Measurements from ENCODE around the gene APOBEC2.

APOBEC2 gene

DNA sequence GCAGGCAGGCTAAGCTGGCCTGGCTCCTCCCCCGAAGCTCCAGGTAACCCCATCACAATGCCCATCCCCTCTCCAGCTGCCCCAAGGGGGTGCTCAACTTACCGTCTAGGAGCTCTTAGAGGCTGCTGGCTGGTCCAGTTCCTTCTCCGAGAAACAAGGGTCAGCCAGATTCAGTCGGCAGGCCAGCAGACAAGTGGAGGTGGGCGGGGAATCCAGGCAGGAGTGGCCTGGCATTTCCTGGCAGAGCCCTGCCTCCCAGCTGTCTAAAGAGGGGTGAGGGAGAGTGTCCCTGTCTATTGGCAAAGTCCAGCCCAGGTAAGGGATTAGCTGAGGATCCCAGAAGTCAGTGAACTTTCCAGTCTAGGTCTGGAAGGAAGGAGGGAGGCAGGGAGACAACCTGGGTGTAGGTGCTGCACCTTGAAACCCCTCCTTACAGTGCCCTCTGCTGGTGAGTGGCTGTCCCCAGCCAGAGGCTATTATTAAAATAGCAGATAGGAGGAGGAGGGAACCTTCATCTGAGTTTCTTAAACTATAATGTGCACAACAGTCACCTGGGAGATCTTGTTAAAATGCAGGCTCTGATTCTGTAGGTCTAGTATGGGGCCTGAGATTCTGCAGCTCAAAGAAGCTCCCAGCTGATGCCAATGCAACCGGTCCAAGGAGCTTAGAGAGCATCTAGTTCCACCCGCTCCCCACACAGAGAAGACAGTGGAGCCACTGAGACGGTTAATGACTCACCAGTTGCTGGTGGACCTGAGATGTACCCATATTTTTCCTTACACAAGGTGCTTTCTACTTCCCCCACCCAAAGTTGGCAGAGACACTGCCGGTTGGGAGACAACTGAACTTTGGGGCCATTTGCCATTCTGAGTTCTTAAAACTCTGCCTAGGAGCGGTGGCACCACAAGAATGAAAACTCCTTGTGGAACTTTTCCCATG lies 13.7 kb upstream of the APOBEC2 start, which contains the start of gene UNC5CL:
Gene UNC5CL, minus strand, starts transcription at position 162 of the 939 bp plus-strand sequence. CDS start 4,147 bp downstream, outside the sequence.
- peak in 1 of 4 experiments; percentile 41 for DNase-seq

DNA sequence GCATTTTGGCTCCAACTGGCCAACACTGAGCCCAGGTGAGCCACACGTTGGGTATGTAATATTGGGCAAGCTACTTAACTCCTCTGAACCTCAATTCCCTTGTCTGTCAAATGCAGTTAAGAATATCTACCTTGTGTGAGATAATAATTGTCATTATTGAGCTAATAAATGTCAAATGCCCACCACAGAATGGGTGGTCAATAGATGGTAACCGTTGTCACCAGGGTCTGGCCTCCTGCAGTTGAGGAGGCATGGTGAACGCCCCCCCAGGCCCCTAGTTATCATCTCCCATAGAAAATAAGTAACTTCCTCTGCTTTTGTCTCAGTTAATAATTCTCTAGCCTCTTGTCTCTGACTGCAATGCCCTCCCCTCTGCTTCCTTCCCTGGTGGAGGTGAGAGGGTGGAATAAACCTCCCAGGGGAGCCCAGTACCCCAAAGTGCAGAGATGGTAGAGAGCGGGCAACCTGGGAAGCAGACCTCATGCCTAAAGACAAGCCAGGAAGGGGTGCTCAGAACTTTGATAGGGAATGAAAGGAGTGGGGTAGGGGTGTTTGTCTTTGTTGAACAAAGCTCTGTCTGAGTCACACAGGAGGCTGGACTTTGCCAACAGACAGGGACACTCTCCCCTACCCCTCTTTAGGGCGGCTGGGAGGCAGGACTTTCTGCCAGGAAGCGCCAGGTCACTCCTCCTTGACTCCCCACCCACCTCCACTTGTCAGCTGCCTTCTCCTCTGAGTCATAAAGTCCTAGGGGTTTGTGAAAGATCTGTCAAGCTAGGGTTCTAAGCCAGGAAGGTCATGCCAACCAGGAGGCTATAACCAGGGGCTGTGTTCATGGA lies 12.7 kb upstream of the APOBEC2 start:
- DNase-seq: no peak

DNA sequence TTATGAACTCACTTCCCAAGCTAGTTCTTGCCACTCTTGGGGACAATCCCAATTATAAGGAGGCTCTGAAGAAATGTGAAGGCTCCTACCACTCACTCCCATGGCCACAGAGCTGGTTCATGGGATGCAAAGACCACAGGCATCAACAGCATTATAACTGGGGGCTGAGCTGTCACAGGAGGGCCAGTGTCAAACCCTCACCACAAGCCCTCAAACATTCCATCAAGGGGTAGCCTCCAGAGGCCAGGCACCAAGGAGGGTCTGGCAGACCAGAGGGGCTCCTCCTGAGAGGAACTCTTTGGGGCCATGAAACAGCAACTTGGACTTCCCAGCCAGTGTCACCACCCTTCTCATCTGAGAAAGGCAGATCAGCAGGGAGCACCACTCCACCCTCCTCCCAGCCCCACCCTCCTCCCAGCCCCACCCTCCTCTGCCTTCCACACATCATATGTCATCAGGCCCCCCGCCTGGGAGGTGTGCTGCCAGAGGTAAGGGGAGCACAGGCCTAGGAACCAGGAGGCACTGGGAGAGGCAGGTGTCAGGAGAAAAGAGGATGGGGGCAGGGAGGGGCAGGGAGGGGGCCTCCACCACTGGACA lies 12.0 kb upstream of the APOBEC2 start:
- no peak for DNase-seq

DNA sequence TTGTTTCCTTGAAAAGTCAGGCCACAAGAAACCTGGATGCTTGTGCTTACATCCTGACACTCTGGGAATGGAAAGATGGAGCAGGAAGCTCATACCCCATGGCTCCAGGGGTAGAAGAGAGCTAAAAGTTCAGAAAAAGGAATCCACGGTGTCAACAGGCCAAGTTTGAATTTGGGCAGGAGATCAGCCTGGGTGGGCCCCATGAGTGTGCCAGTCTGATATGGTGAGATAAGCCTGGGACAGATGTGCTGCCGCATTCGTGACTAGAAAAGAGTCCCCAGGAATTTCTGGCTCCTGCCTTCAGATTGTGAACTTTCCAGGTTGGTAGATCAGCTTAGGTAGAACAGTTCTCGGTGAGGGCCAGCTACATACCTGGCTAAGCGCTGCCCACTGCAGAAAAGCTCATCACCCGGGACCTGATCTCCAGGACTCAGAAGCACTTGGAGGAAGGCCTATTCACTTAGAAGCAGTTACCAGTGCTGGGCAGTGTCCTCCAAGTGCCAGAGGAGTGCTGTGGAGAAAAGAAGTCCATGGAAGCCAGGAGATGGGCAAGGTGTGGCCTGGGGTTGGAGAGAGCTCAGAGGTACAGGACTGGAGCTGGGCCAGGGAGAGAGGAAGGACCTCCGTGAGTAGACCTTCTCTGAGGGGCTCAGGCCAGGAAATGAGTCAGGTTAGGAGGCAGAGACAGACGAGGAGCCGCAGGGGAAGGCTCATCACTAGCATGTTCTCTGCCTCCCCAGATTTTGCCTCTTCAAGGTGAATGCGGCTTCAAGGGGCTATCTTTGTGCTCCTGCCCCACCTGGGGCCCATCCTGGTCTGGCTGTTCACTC lies 10.6 kb upstream of the APOBEC2 start, which contains the start of gene TSPO2:
Gene TSPO2, plus strand, starts transcription at position 242 of the 830 bp plus-strand sequence. Its CDS starts 519 bp downstream, at position 761.
- DNase-seq: no peak

DNA sequence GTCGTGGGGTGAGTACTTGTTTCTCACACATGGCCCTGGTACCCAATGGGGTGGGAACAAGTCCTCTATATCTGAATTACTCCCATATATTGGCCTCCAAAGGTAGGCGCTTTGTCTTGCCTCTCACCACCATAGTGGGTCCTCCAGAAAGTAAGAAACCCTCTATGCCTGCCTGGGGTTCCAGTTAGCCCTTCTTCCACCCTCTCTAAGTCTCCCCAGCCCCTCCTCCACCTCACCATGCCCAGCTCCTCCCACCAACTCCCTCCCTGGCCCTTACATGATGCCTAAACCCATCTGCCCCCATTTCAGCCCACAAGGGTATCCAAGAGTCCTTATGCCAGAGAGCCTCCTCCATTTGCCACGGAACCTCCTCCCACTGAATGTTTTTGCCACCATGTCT lies 9.9 kb upstream of the APOBEC2 start:
- DNase-seq: no peak

DNA sequence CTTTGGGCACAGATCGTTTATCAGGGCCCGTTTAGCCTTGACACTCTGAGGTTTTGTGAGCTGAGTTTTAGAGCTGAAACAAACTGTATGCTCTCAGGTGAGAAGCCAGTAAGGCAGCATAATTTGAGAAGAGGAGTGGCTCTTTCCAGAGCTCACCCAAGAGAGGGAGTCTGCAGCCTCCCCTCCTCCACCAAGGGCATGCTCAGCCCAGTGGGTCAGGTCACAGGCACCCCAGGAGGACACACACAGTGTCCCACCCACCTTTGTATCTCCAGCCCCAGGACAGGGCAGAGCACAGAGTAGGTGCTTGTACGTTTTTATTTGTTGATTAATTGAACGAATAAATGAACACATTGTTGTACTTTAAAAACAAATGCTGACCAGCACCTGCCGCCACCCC lies 7.3 kb upstream of the APOBEC2 start:
- DNase-seq: no peak

DNA sequence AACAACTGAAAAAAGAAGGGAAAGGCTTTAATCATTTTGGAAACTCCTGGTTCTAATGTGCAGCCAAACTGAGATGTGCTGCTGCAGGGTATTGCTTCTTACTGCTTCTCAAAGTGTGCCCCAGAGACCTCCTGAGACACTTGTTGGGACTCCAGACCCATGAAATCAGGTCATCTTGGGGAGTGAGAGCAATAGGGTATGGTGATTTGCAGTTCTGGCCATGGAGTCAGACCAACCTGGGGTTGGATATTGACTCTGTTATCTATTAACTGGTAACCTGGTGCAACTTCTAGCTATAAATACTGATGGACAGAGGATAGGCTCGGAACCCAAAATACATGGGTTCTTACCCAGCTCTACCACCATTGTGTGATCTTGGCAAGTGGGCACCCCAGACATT lies 6.9 kb upstream of the APOBEC2 start:
- DNase-seq: no peak

DNA sequence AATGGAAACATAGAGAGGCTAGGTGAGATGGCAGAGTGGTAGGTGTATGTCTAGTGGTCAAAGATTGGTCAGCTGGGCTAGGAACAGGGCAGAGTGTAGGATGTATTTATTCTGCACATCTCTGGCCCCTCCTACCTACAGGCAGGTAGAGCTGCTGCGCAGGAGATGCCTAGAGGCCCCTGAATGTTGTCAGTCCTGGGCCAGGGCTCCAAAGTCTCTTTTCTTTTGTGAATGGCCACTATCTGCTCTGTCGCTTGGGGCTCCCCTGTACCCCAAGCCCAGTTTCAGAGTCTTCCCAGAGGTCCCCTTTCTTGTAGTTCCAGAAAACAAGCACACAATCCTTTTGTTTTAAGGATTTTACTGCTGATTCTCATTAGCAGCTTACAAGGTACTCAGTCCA lies 5.7 kb upstream of the APOBEC2 start:
- DNase-seq: no peak

DNA sequence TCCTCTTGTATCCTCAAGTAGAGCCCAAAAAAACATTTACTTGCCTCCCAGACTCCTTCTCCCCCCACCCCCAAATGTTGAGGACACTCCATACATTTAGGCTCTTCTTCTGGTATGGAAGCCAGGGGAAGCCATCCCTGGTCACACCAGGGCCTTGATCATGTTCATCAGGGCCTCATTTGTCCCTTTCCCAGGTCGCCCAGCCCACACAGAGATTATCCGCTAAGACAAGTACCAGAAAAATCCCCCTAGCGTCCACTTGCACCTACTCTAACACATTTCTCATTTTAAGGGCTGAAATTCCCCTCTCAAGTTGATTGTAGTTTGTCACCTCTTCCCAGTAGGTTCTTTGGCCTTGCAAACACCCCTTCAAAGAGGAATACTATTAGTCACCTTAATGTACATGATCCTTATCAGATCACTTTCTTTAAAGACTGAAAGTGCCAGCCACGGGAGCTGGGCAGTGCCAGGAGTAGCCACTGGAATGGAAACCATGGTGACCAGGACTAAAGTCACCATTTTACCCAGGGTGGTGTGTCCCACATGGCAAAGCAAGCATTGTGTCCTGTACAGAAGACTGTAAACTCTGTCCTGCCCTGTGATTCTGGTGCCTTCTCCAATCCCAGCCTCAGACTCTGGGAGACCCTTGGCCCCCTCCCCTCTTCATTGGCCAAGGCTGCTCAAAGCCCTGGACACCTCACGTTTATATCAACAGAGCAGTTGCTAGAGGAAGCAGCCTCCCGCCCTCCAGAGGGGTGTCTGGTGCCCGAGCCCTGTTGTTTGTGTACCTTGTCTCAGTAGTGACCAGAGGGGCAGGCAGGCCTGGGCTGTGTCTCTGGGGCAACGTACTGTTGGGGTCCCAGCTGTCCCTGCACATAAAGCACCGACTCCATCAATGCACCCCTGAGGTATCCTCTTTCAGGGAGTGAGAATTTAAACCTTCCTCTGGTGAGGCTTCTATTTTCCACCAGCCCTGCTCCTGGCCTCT lies 5.0 kb upstream of the APOBEC2 start:
- DNase-seq: no peak

DNA sequence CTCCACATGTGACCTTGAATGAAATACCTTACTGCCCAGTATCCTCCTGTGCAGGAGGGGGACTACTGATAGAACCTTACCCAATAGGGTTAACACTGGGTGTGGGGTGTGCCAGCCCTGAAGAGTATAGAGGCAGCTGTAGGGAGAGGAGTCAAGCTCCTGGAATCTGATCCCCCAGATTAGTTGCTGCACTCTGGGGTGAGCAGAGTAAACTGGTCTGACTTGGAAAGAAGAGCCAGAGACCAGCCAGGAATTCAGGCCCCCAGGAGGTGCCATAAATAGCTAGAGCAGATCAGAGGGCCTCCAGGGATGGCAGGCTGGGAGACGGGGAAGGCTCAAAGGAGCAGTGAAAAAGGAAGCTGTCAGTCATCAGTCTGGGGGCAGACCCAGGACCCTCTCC lies 3.5 kb upstream of the APOBEC2 start:
- no peak for DNase-seq

DNA sequence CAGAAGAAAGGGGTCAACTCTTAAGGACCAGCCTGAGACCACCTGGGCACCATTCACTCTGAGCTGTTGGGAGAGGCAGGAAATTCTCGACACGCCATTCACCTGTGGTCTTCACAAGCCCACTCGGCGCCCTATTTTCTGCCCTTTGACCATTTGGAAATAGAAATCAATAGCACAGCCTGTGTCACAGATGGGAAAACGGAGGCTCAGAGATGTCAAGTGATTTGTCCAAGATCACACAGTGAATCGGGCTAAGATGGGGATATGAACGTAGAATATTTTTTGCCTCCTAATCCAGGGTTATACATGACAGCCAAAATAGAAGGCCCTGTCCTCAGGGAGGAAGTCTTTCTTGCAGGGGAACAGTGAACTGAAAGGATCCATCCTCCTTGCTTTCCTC lies 3.0 kb upstream of the APOBEC2 start:
- DNase-seq: no peak

DNA sequence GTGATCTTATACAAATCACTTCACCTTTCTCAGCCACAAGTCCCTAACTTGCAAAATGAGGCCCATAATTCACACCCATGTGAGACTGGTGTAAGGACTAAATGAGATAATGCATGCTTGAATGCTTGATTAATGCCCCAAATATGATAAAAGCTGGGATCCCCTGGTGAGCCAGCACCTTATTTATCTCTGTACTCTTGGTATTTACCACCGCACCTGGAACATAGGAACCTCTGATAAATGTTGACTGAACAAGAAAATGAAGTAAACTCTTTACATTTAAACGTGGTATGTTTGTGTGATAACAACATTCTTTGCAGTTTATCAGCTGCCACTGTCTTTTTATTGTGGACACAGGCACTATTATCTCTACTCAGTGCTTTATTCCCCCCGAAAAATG lies 2.5 kb upstream of the APOBEC2 start:
- no peak for DNase-seq

DNA sequence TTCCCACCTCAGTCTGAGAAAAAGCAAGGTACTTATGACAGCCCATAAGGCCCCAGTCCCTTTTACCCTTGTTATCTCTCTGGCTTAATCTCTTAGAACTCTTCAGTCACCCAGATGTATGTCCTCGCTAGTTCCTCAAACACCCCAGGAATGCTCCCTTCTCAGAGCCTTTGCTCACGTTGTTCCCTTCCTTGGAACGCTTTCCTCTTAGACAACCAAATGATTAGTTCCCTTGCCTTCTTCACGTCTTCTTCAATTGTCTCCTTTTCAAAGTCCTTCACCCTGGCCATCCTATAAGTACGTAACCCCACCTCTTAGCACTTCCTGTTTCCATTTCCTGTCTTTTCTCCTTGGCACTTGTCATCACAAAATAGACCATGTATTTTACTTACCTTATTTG lies 1.1 kb upstream of the APOBEC2 start:
- no peak for DNase-seq

DNA sequence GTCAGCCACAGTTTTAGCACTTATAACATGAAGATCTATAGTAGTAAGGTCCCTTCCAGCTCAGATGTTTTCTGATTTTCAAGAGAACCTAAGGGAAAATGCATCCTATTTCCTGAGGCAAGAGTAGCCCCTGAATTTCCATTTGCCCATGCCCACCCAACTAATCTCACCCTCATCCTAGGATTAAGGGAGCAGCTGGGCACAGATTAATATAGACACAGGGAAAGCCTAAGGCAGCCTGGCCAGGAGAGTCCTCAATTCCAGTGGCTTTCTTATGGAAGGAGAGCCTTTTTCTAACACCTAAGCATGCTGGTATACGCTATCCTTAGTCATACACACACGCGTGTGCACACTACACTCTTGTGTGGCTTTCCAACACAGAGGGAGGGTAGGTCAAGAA lies 1.5 kb downstream of the APOBEC2 start:
- DNase-seq: no peak

DNA sequence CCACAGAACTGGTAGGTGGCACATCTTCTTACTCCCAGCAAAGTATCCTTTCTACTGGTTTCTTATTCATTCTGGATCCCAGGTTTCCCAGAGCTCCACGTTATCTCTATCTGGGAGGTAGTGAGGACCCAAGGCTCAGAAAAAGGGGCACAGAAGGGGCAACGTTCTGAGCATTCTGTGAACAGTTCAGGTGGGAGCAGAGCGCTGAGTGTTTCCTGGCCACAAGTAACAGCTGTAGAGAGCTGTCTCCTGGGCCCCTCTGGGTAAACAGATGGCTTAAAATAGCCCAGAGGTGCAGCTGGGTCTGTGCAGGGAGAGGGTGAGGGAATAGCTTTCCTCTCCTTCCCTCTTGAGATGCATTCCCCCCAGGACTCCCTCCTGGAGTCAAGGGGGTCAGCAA lies 2.1 kb downstream of the APOBEC2 start:
- no peak for DNase-seq

DNA sequence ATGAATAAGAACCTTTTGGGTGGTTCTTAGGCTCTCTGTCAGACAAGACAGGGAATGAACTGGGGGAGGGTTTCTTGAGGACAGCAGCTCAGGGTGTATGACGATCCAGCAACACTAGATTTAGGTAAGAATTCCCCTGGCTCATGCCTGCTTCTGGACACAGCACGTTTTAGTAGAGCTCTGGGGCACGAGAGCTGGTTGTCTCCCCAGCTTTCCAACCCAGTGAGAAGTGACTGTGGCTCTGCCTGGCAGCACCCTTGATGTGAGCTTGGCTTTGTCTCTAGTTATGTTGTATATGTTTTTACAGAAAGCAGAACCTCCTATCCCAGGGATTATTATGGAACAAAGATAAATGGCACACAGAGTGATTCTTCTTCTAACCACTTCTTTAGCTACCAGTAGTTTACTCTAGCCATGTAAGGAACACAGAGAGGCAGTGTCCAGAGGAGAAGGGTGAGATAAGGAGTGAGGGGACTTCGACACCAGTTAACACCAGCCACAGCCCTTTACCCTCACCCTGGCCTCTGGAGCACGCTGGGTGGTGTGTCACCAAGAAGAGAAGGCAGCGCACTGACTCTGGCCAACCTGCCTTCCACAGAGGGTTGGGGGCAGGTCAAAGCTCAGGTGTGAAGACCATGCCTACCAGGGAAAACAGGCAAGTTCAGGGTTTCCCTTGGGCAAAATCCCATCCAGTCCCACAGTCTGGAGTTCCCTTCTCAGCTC lies 3.9 kb downstream of the APOBEC2 start:
- DNase-seq: no peak

DNA sequence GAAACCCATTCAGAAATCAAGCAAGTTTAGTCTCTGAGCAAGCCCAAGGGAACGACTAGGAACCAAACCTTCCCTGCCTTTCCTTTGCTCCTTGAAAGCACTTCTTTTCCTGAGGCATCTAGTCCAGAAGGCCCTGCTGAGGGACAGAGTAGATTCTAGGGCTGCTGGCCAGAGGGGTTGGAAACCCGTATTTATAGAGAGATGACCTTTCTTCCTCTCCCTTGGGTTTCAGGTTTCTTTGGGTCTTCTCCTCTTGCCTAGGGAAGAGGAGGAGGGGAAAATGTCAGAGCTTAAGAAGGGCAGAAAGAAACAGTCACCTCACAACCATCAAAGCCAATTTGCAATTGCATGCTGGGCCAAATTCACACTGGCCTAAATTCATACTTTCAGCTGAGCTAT lies 5.8 kb downstream of the APOBEC2 start:
- DNase-seq: no peak

DNA sequence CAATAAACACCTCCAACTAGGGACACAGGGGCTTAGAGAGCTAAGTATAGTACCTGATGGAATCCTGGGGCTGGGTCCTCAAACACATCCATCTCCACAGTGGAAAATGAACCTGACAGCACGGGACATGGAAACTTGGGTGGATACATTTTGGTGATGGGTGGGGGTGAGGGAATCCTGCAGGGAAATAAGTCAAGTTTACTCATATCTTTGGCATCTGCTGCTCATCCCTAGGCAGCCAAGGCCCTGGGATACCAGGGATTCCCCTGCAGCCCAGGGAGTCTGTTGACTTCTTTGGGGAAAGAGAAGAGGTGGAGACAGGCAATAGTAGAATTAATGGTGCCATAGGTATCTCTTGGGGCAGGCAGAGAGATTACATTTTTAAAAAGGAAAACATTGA lies 6.6 kb downstream of the APOBEC2 start:
- no peak for DNase-seq

DNA sequence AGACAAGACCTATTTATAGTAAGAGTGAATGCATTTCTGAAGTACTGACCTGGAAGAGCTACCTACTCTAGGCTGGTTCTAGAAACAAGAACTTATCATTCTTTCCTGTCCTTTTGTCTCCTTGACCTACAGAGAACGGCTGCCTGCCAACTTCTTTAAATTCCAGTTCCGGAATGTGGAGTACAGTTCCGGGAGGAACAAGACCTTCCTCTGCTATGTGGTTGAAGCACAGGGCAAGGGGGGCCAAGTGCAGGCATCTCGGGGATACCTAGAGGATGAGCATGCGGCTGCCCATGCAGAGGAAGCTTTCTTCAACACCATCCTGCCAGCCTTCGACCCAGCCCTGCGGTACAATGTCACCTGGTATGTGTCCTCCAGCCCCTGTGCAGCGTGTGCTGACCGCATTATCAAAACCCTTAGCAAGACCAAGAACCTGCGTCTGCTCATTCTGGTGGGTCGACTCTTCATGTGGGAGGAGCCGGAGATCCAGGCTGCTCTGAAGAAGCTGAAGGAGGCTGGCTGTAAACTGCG lies 8.3 kb downstream of the APOBEC2 start:
- DNase-seq: no peak

DNA sequence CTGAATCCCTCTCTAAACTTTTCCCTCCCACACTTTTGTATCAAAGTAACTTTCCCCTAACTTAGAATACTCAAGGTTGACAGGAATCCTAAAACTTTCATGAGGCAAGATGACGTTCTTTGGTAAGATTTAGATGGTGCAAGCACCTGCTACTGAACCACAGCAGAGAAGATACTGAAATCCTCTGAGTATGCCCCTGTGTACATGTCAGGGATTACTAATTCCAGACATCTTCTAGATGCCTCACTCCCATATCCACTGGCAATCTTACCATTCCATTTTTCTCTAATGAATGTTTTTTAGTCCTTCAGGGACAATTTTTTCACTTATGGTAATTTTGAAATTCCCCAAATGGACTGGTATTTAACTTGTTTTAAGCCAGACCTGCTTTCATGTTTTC lies 9.1 kb downstream of the APOBEC2 start:
- no peak for DNase-seq
